ENCODE data around the gene C6orf47.

Gene C6orf47

DNA sequence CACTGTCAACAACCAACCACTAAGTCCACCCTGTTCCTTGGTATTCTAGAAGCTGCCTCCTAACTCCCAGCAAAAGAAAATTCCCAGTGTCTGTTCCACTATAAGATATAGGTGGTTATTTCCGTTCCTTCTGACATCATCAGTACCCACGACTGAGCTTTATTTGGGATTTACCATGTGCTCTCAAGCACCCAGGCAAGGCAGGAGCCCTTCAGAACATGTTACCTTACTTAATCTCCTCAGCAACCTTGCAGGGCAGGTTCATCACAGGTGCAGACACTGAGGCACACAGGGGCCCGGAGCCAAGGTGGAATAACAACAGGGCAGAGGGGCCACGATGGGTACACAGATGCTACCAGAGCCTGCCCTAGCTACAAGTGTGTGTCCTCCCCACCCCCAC lies 31.8 kb upstream of the C6orf47 start:
- ATAC-seq, result no peak
- TF ChIP-seq, protein P1, sequence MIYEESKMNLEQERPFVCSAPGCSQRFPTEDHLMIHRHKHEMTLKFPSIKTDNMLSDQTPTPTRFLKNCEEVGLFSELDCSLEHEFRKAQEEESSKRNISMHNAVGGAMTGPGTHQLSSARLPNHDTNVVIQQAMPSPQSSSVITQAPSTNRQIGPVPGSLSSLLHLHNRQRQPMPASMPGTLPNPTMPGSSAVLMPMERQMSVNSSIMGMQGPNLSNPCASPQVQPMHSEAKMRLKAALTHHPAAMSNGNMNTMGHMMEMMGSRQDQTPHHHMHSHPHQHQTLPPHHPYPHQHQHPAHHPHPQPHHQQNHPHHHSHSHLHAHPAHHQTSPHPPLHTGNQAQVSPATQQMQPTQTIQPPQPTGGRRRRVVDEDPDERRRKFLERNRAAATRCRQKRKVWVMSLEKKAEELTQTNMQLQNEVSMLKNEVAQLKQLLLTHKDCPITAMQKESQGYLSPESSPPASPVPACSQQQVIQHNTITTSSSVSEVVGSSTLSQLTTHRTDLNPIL (CRISPR knock-in tag; IDR thresholded peaks at IDR 0.05; ENCODE audit: low read depth), result no peak
- TF ChIP-seq POU6F1 (CRISPR knock-in tag; IDR thresholded peaks at IDR 0.05; ENCODE audit: borderline replicate concordance, low read depth) (no peak), TOX (CRISPR knock-in tag; IDR thresholded peaks at IDR 0.05; ENCODE audit: borderline replicate concordance) (no peak), BACH2 (CRISPR knock-in tag; IDR thresholded peaks at IDR 0.05; ENCODE audit: borderline replicate concordance) (no peak), ISL1 (CRISPR knock-in tag; IDR thresholded peaks at IDR 0.05) (no peak), ZFP30 (CRISPR knock-in tag; IDR thresholded peaks at IDR 0.05) (no peak), PPARA (CRISPR knock-in tag; IDR thresholded peaks at IDR 0.05; ENCODE audit: borderline replicate concordance) (no peak)
- TF ChIP-seq, protein P2, sequence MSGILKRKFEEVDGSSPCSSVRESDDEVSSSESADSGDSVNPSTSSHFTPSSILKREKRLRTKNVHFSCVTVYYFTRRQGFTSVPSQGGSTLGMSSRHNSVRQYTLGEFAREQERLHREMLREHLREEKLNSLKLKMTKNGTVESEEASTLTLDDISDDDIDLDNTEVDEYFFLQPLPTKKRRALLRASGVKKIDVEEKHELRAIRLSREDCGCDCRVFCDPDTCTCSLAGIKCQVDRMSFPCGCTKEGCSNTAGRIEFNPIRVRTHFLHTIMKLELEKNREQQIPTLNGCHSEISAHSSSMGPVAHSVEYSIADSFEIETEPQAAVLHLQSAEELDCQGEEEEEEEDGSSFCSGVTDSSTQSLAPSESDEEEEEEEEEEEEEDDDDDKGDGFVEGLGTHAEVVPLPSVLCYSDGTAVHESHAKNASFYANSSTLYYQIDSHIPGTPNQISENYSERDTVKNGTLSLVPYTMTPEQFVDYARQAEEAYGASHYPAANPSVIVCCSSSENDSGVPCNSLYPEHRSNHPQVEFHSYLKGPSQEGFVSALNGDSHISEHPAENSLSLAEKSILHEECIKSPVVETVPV (CRISPR knock-in tag; IDR thresholded peaks at IDR 0.05), result no peak

DNA sequence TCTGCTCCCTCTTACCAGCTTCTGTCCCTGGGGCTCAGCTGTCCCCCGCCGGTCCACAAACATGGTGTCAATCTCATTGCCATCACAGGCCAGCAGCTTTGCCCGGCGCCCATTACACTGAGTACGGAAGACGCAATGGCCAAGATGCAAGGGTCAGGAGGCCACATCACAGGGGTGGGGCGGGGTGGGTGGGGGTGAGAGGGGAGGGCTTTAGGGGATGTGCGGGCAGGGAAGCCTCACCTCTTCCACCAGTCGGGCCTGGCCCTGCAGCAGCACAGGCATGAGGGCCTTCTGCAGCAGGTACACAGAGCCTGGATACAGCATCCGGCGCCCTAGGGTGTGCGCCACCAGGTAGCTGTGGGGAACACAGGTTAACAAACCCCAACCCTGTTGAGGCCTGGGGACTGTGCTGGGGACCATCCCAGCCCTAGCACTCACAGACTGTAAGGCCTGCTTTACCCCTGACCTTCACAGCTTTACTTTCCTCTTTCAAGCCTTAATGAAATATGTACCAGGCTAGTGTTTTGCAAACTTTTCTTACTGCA lies 31.1 kb upstream of the C6orf47 start:
- no peak for ATAC-seq

DNA sequence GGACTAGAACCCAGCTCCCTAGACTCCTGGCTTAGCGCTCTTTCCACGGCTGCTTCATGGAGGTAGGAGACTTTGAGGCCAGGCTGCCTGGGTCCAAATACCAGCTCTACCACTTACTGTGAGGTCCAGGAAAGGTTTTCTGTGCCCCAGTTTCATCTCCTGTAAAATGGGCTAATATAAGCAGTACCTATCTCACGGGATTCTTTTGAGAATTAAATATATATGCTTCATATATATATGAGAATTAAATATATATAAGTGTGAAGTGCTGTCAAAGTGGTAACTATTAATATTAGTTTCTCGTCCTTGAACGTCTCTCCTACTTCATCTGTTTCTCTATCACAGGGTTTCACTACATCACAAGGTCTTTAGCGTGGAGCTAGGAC lies 30.5 kb upstream of the C6orf47 start:
- no peak for ATAC-seq

More for the DNA sequence above, 31.1 kb upstream of the C6orf47 start:
- no peak for TF ChIP-seq ARNTL (CRISPR knock-in tag; IDR thresholded peaks at IDR 0.05; ENCODE audit: borderline replicate concordance, low read depth)
- TF ChIP-seq BACH2 (CRISPR knock-in tag; IDR thresholded peaks at IDR 0.05; ENCODE audit: borderline replicate concordance), result no peak
- no peak for TF ChIP-seq PPARA (CRISPR knock-in tag; IDR thresholded peaks at IDR 0.05; ENCODE audit: borderline replicate concordance)
- TF ChIP-seq GLIS3 (CRISPR knock-in tag; IDR thresholded peaks at IDR 0.05), result no peak

DNA sequence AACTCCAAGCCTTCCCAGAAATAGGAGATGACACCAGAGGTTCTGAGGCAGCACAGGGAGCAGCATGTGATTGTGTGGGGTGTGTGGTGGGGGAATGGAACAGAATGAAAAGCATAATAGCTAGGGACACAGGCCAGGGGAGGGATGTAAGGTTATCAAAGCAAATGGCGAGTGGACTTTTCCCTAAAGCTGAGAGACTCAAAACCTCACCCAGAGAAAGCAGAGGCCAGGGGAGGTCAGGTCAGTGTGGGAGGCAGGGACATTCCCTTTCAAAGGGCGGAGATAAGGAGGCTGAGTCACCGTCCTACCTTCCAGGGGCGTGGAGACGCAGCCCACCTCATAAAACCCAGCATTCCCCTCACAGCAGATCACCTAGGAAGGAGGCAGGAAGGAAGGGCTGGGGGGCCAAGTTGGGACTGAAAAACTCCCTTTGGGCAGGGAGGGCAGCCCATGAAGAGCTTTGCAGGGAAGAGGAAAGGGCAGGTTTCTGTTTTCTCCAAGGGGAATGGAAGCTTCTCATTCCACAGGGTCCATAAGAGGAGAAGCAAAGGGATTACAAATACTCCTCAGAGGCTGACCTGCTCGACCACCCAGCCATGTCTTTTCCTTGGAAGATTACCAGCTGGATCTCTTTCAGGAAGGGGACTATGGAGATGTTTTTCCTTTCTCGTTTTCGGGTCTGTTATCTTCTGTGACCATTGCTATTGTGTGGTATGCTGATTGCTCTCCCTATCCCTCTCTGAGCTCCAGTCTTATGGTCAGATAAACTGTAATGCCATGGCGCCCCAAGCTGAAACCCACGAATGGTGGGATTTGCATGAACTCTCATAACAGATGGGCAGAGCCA lies 29.9 kb upstream of the C6orf47 start:
- TF ChIP-seq POU6F1 (CRISPR knock-in tag; IDR thresholded peaks at IDR 0.05; ENCODE audit: borderline replicate concordance, low read depth), result no peak
- TF ChIP-seq ZNF70 (CRISPR knock-in tag; IDR thresholded peaks at IDR 0.05), result no peak
- TF ChIP-seq RARB (CRISPR knock-in tag; IDR thresholded peaks at IDR 0.05), result no peak
- TF ChIP-seq ISL1 (CRISPR knock-in tag; IDR thresholded peaks at IDR 0.05), result no peak
- TF ChIP-seq BACH2 (CRISPR knock-in tag; IDR thresholded peaks at IDR 0.05; ENCODE audit: borderline replicate concordance), result no peak
- TF ChIP-seq ZFP30 (CRISPR knock-in tag; IDR thresholded peaks at IDR 0.05), result no peak
- no peak for TF ChIP-seq ZNF565 (CRISPR knock-in tag; conservative IDR thresholded peaks at IDR 0.05; ENCODE audit: low read depth)
- no peak for TF ChIP-seq TOX (CRISPR knock-in tag; IDR thresholded peaks at IDR 0.05; ENCODE audit: borderline replicate concordance)
- TF ChIP-seq SNAI2 (CRISPR knock-in tag; IDR thresholded peaks at IDR 0.05), result no peak
- no peak for TF ChIP-seq ZFP3 (CRISPR knock-in tag; IDR thresholded peaks at IDR 0.05)
- TF ChIP-seq ZC3H10 (CRISPR knock-in tag; IDR thresholded peaks at IDR 0.05), result no peak
- ATAC-seq, result no peak

More for the DNA sequence above, 30.5 kb upstream of the C6orf47 start:
- TF ChIP-seq ZFP30 (CRISPR knock-in tag; IDR thresholded peaks at IDR 0.05), result no peak
- TF ChIP-seq, protein P2 (CRISPR knock-in tag; IDR thresholded peaks at IDR 0.05), result no peak
- TF ChIP-seq, protein P1 (CRISPR knock-in tag; IDR thresholded peaks at IDR 0.05; ENCODE audit: low read depth), result no peak
- no peak for TF ChIP-seq TCF4 (CRISPR knock-in tag; IDR thresholded peaks at IDR 0.05; ENCODE audit: borderline replicate concordance)

Measured in SK-N-SH treated with all-trans-retinoic acid at 6 μM for 48 hours (cell line).